Measurements from ENCODE around the gene UFSP1. TPM values are rescaled to one million over a fixed set of nuclear protein-coding genes. Genes with fewer than 3 reads are reported as not detected.
"Not testable (repeated sequence)": the region's sequence is repeated elsewhere in the genome, so short reads cannot be mapped to it uniquely, and the experiment has no call there.

Gene UFSP1
- total and polyA plus RNA-seq, 3 donors from 2014 or later, result 1.3 to 4.2 (median 3.0) TPM

GRCh38 chr7:100860702-100861615, 28.6 kb downstream of the UFSP1 start:
- Histone ChIP-seq H3K27me3 (no peaks in the 10 kb centered on the region), H3K4me1 (peaks cover 8% of the 10 kb centered on the region), H3K27ac (no peak overlapping the region), H3K36me3 (ENCODE audit: low read depth, missing control alignments) (no peaks in the 10 kb centered on the region), H3K9me3 (no peaks in the 10 kb centered on the region), H3K4me3 (no peak overlapping the region)
- DNase-seq, result no peak
- 90 to 94% methylated on average over 9 to 18 of the region's 18 CpGs for WGBS, 2 donors
- no peak for TF ChIP-seq POLR2A (IDR thresholded peaks at IDR 0.05)
- TF ChIP-seq CTCF (IDR thresholded peaks at IDR 0.05), result no peak
- intact Hi-C loops (cut with DNase I; ENCODE audit: low total_unique reads), result no loop called here

GRCh38 chr7:100859856-100860255, 29.7 kb downstream of the UFSP1 start:
- TF ChIP-seq CTCF (IDR thresholded peaks at IDR 0.05) (no peak), POLR2A (IDR thresholded peaks at IDR 0.05) (no peak)
- Histone ChIP-seq H3K4me1 (peaks cover 3% of the 10 kb centered on the region), H3K9me3 (no peaks in the 10 kb centered on the region), H3K36me3 (ENCODE audit: low read depth, missing control alignments) (no peaks in the 10 kb centered on the region), H3K27ac (no peak overlapping the region), H3K27me3 (no peaks in the 10 kb centered on the region), H3K4me3 (no peak overlapping the region)
- DNase-seq, result no peak
- intact Hi-C loops (cut with DNase I; ENCODE audit: low total_unique reads), result no loop called here
- WGBS, 2 donors, result 82 to 85% methylated on average over 15 of the region's 15 CpGs

- no peak overlapping the region for H3K27ac ChIP-seq
- WGBS, 2 donors, result 90 to 97% methylated on average over 11 to 16 of the region's 16 CpGs
- H3K36me3 ChIP-seq (ENCODE audit: low read depth, missing control alignments), result no peaks in the 10 kb centered on the region
- no peaks in the 10 kb centered on the region for H3K27me3 ChIP-seq
- no peaks in the 10 kb centered on the region for H3K9me3 ChIP-seq
- intact Hi-C loops (cut with DNase I; ENCODE audit: low total_unique reads), result no loop called here
- TF ChIP-seq CTCF (IDR thresholded peaks at IDR 0.05) (no peak), POLR2A (IDR thresholded peaks at IDR 0.05) (no peak)
- no peak for DNase-seq
- peaks cover 6% of the 10 kb centered on the region for H3K4me1 ChIP-seq
- H3K4me3 ChIP-seq, result no peak overlapping the region
Measured at GRCh38 chr7:100856871-100857282, 32.6 kb downstream of the UFSP1 start.

GRCh38 chr7:100855515-100855914, 34.0 kb downstream of the UFSP1 start:
- Histone ChIP-seq H3K4me3 (no peak overlapping the region), H3K27me3 (no peaks in the 10 kb centered on the region), H3K4me1 (peaks cover 6% of the 10 kb centered on the region), H3K9me3 (no peaks in the 10 kb centered on the region), H3K36me3 (ENCODE audit: low read depth, missing control alignments) (no peaks in the 10 kb centered on the region), H3K27ac (no peak overlapping the region)
- intact Hi-C loops (cut with DNase I; ENCODE audit: low total_unique reads), result no loop called here
- no peak for DNase-seq
- TF ChIP-seq POLR2A (IDR thresholded peaks at IDR 0.05) (no peak), CTCF (IDR thresholded peaks at IDR 0.05) (no peak)
- WGBS, 2 donors, result 70 to 91% methylated on average over 6 to 10 of the region's 10 CpGs

- H3K27me3 ChIP-seq; DNase-seq; H3K9me3 ChIP-seq; H3K36me3 ChIP-seq (ENCODE audit: low read depth, missing control alignments); H3K27ac ChIP-seq; H3K4me3 ChIP-seq; H3K4me1 ChIP-seq: not testable (repeated sequence)
- intact Hi-C loops (cut with DNase I; ENCODE audit: low total_unique reads), result loop anchor here (5.0 kb wide), 2 partner anchors 53 to 148 kb away; partner anchors contain the start of gene POP7
- WGBS, 2 donors, result 92 to 94% methylated on average over 9 of the region's 9 CpGs
Measured at GRCh38 chr7:100854899-100855298, 34.6 kb downstream of the UFSP1 start.
